H1 (cell line): Measurements from ENCODE around the gene ADK. TPM values are rescaled to one million over a fixed set of nuclear protein-coding genes. Genes with fewer than 3 reads are reported as not detected.
"Not testable (repeated sequence)": the region's sequence is repeated elsewhere in the genome, so short reads cannot be mapped to it uniquely, and the experiment has no call there.

ENCODE experiments used
- CTCF ChIA-PET: fragments of 300-600 bp; sonication (Branson Sonifier 250); formaldehyde crosslinking; loops from one replicate; lab custom pipeline; 2021; ENCODE audit not compliant: partially characterized antibody; lab: Charles Lee
- POLR2A ChIA-PET: fragments of 300-600 bp; sonication (Branson Sonifier 250); formaldehyde crosslinking; loops from one replicate; lab custom pipeline; 2021; ENCODE audit warnings: inconsistent platforms; ENCODE audit not compliant: partially characterized antibody; lab: Charles Lee
- DNase-seq, 2 experiments: peaks; one replicate each; pipeline versions ENCODE4 v3.0.0 to v3.0.0-alpha.2; 2010 to 2022; ENCODE audit warnings: low spot score in 2 of 2, low read depth in 1 of 2, mixed read lengths in 1 of 2
- FAIRE-seq: peaks from 2 replicates; lab custom pipeline; 2011; peaks lifted over from hg19 to GRCh38; lab: Jason Lieb, UNC
- H2AFZ ChIP-seq: 2 replicates; pipeline ENCODE4 v1.8.1; 2012; ENCODE audit warnings: low read length, inconsistent platforms
- H2AK5ac ChIP-seq: 2 replicates; pipeline ENCODE4 v1.6.1; 2013; ENCODE audit warnings: low read depth, low read length
- H2BK120ac ChIP-seq: replicated peaks from 2 replicates; pipeline ENCODE3; 2013; ENCODE audit warnings: low read depth, low read length, inconsistent platforms
- H2BK12ac ChIP-seq: 2 replicates; pipeline ENCODE4 v1.6.1; 2013; ENCODE audit warnings: low read depth, low read length
- H2BK15ac ChIP-seq: 2 replicates; pipeline ENCODE4 v1.6.1; 2013; ENCODE audit warnings: low read length
- H2BK20ac ChIP-seq: 2 replicates; pipeline ENCODE4 v1.6.1; 2013; ENCODE audit warnings: low read length
- H2BK5ac ChIP-seq: 2 replicates; pipeline ENCODE4 v1.6.1; 2013; ENCODE audit warnings: low read depth, low read length
- H3K14ac ChIP-seq: 2 replicates; pipeline ENCODE4 v1.6.1; 2013; ENCODE audit warnings: inconsistent platforms; ENCODE audit not compliant: insufficient read length
- H3K18ac ChIP-seq: 2 replicates; pipeline ENCODE4 v1.6.1; 2013; ENCODE audit warnings: low read length; ENCODE audit errors: extremely low read depth
- H3K23ac ChIP-seq: 2 replicates; pipeline ENCODE4 v1.6.1; 2013; ENCODE audit warnings: inconsistent platforms; ENCODE audit not compliant: insufficient read length
- H3K23me2 ChIP-seq: 2 replicates; pipeline ENCODE4 v1.6.1; 2013; ENCODE audit warnings: low read depth, low read length
- H3K27ac ChIP-seq: 2 replicates; pipeline ENCODE4 v1.6.1; 2011; ENCODE audit warnings: low read depth, low read length, inconsistent platforms
- H3K27me3 ChIP-seq, 4 experiments: replicated peaks in 1 of 4; 1 replicate in 1 of 4; 2 replicates in 3 of 4; pipeline versions ENCODE4 v1.6.1 to v1.8.1; 2011 to 2013; ENCODE audit warnings: low read length in 3 of 4, mild to moderate bottlenecking in 3 of 4, inconsistent platforms in 2 of 4, mixed read lengths in 2 of 4, moderate library complexity in 1 of 4; ENCODE audit not compliant: control insufficient read depth in 3 of 4, insufficient read depth in 3 of 4; ENCODE audit errors: extremely low read depth in 1 of 4
- H3K36me3 ChIP-seq, 4 experiments: 2 replicates each; pipeline versions ENCODE4 v1.6.1 to v1.8.1; 2011 to 2013; ENCODE audit warnings: mild to moderate bottlenecking in 4 of 4, low read length in 3 of 4, moderate library complexity in 2 of 4, control low read depth in 1 of 4, inconsistent platforms in 1 of 4; ENCODE audit not compliant: insufficient read depth in 4 of 4, control insufficient read depth in 2 of 4
- H3K4ac ChIP-seq: replicated peaks from 2 replicates; pipeline ENCODE3; 2013; ENCODE audit warnings: low read length, low read depth, mixed read lengths, inconsistent platforms; ENCODE audit not compliant: insufficient read length
- H3K4me1 ChIP-seq, 4 experiments: replicated peaks in 1 of 4; 1 replicate in 1 of 4; 2 replicates in 3 of 4; pipeline versions ENCODE4 v1.6.1 to v1.8.1; 2011 to 2013; ENCODE audit warnings: low read length in 3 of 4, inconsistent platforms in 2 of 4, mixed read lengths in 1 of 4; ENCODE audit not compliant: insufficient read depth in 4 of 4, control insufficient read depth in 3 of 4
- H3K4me2 ChIP-seq, 2 experiments: 2 replicates each; pipeline versions ENCODE4 v1.6.1 to v1.8.1; 2011 to 2013; ENCODE audit warnings: low read depth in 2 of 2, low read length in 2 of 2, control low read depth in 1 of 2, inconsistent platforms in 1 of 2, mild to moderate bottlenecking in 1 of 2; ENCODE audit not compliant: insufficient read depth in 1 of 2
- H3K4me3 ChIP-seq, 4 experiments: fragments of 200-600, 300-600 bp in 1 of 4; sonication (generic), shearing (Covaris generic), sonication (Bioruptor Twin) in 1 of 4; 2 replicates each; pipeline versions ENCODE4 v1.5.1 to v1.8.1; 2011 to 2016; ENCODE audit warnings: low read length in 4 of 4, low read depth in 3 of 4, control low read depth in 2 of 4, inconsistent platforms in 2 of 4, mild to moderate bottlenecking in 2 of 4, mixed read lengths in 1 of 4, moderate library complexity in 1 of 4; ENCODE audit not compliant: insufficient read depth in 2 of 4; ENCODE audit errors: extremely low read depth in 1 of 4
- H3K56ac ChIP-seq: replicated peaks from 2 replicates; pipeline ENCODE3; 2013; ENCODE audit warnings: low read depth, mild to moderate bottlenecking, mixed read lengths, low read length, inconsistent platforms; ENCODE audit not compliant: insufficient read length
- H3K79me1 ChIP-seq: 2 replicates; pipeline ENCODE4 v1.6.1; 2013; ENCODE audit warnings: low read depth, low read length, control low read depth
- H3K79me2 ChIP-seq, 2 experiments: 2 replicates each; pipeline versions ENCODE4 v1.6.1 to v1.8.1; 2012 to 2013; ENCODE audit warnings: low read length in 2 of 2, mild to moderate bottlenecking in 2 of 2, inconsistent platforms in 1 of 2; ENCODE audit not compliant: insufficient read depth in 2 of 2, control insufficient read depth in 1 of 2
- H3K9ac ChIP-seq, 4 experiments: replicated peaks in 1 of 4; 1 replicate in 1 of 4; 2 replicates in 3 of 4; pipeline versions ENCODE4 v1.6.1 to v1.8.1; 2011 to 2013; ENCODE audit warnings: low read depth in 3 of 4, low read length in 3 of 4, control low read depth in 2 of 4, mild to moderate bottlenecking in 2 of 4, moderate library complexity in 2 of 4, inconsistent platforms in 1 of 4; ENCODE audit errors: extremely low read depth in 1 of 4
- H3K9me3 ChIP-seq, 2 experiments: 2 replicates each; pipeline versions ENCODE4 v1.6.1 to v1.8.1; 2012 to 2013; ENCODE audit warnings: mild to moderate bottlenecking in 2 of 2, moderate library complexity in 2 of 2, control low read depth in 1 of 2, inconsistent platforms in 1 of 2, low read depth in 1 of 2, low read length in 1 of 2, mixed read lengths in 1 of 2; ENCODE audit not compliant: insufficient read depth in 2 of 2
- H4K20me1 ChIP-seq, 2 experiments: replicated peaks in 1 of 2; 2 replicates each; pipeline versions ENCODE3 to v1.8.1; 2011 to 2013; ENCODE audit warnings: inconsistent platforms in 2 of 2, low read length in 2 of 2, mild to moderate bottlenecking in 1 of 2; ENCODE audit not compliant: insufficient read depth in 2 of 2, control insufficient read depth in 1 of 2
- H4K5ac ChIP-seq: 2 replicates; pipeline ENCODE4 v1.6.1; 2013; ENCODE audit warnings: low read length, low read depth, mixed read lengths, inconsistent platforms; ENCODE audit not compliant: insufficient read length
- H4K8ac ChIP-seq: 2 replicates; pipeline ENCODE4 v1.8.0; 2013; ENCODE audit warnings: mild to moderate bottlenecking, moderate library complexity, low read length, inconsistent platforms; ENCODE audit not compliant: insufficient read depth; ENCODE audit errors: extremely low read depth
- H4K91ac ChIP-seq: replicated peaks from 2 replicates; pipeline ENCODE3; 2013; ENCODE audit warnings: low read length, mixed read lengths, inconsistent platforms; ENCODE audit not compliant: insufficient read length
- CTCF ChIP-seq, 3 experiments: IDR thresholded peaks; 1 replicate in 2 of 3; 2 replicates in 1 of 3; pipeline versions ENCODE4 v1.5.1 to v1.6.1; 2011; ENCODE audit warnings: low read length in 3 of 3, mild to moderate bottlenecking in 3 of 3, inconsistent platforms in 2 of 3, low read depth in 1 of 3, moderate library complexity in 1 of 3; ENCODE audit not compliant: insufficient read depth in 1 of 3; ENCODE audit errors: control extremely low read depth in 1 of 3
- NRF1 ChIP-seq: IDR thresholded peaks from 2 replicates; pipeline ENCODE4 v1.6.1; 2011; ENCODE audit warnings: mild to moderate bottlenecking, low read depth, low read length, improper control_type of control experiment
- TAF7 ChIP-seq: optimal IDR thresholded peaks from 2 replicates; pipeline ENCODE3; 2011; ENCODE audit warnings: low read depth, mild to moderate bottlenecking, inconsistent platforms, low read length, moderate library complexity, borderline replicate concordance
- WGBS, 2 experiments: shearing (Covaris generic) in 1 of 2; methylation state at CpG; one replicate each; pipeline versions ENCODE4 v1.1.6 to v1.1.7; 2013 to 2015; ENCODE audit warnings: low lambda C conversion rate in 2 of 2, mixed read lengths in 2 of 2, inconsistent platforms in 1 of 2, low coverage in 1 of 2, missing lambda C conversion rate in 1 of 2; ENCODE audit not compliant: insufficient replicate concordance in 2 of 2, insufficient coverage in 1 of 2, insufficient read length in 1 of 2; ENCODE audit errors: extremely low coverage in 1 of 2, missing lambda C conversion rate in 1 of 2; 5-methylcytosine and 5-hydroxymethylcytosine counted together
- polyA plus RNA-seq, 7 experiments: library from polyadenylated mRNA; depleted of rRNA in 3 of 7; stranded (reverse) in 5 of 7; unstranded in 2 of 7; fragments of >200 nt in 5 of 7; fragments of 200-250 nt in 2 of 7; gene quantifications; 1 replicate in 5 of 7; 2 replicates in 1 of 7; 4 replicates in 1 of 7; pipeline versions ENCODE4 v1.2.1 to v1.2.3, GENCODE V29; 2011 to 2013; ENCODE audit warnings: missing spikeins in 2 of 7, mixed read lengths in 2 of 7
- total RNA-seq: library from RNA; stranded (reverse); fragmentation: NEBNext Ultra II Directional; extraction: Animal tissue kit (Norgen Biotek cat#: 25700); gene quantifications from 2 replicates; pipeline ENCODE4 v1.2.1, GENCODE V29; 2021

Gene ADK
- total and polyA plus RNA-seq, 2 of the 8 experiments (the other 6 are each of a cell fraction or from before 2014, with no cell fraction given): 12.3 to 42.4 TPM

GRCh38 chr10:74474022-74474713 is 323.1 kb downstream of the ADK start (continued):
- TF ChIP-seq CTCF (IDR thresholded peaks at IDR 0.05; ENCODE audit: control extremely low read depth in 1 of 3, insufficient read depth in 1 of 3, low read depth in 1 of 3, low read length in 3 of 3) (no peak), NRF1 (no peak), TAF7 (no peak)
- TF ChIP-seq, all 59 proteins: peak for 0

GRCh38 chr10:74476162-74476706 is 325.2 kb downstream of the ADK start:
- H3K27ac ChIP-seq, CTCF ChIA-PET, H3K18ac ChIP-seq, H2AFZ ChIP-seq, H4K91ac ChIP-seq, H3K79me2 ChIP-seq, H2BK15ac ChIP-seq, H3K9ac ChIP-seq, H4K8ac ChIP-seq, H2BK20ac ChIP-seq, H4K5ac ChIP-seq, H4K20me1 ChIP-seq, H3K4me2 ChIP-seq, H3K4me3 ChIP-seq, H2AK5ac ChIP-seq, DNase-seq, H3K4me1 ChIP-seq, H3K4ac ChIP-seq, H3K56ac ChIP-seq, POLR2A ChIA-PET, H3K79me1 ChIP-seq, H2BK5ac ChIP-seq, H3K27me3 ChIP-seq, H2BK12ac ChIP-seq, H3K23me2 ChIP-seq, H2BK120ac ChIP-seq, H3K23ac ChIP-seq, H3K14ac ChIP-seq, H3K9me3 ChIP-seq, FAIRE-seq, H3K36me3 ChIP-seq: not testable (repeated sequence)
- 92% methylated on average over 10 of the region's 10 CpGs; no CpG with 5 or more reads in 1 of the 2 experiments for WGBS, 2 experiments
